Measurements from ENCODE around the gene GPR34.

- TF ChIP-seq CTCF (IDR thresholded peaks at IDR 0.05) (no peak), POLR2A (IDR thresholded peaks at IDR 0.05) (no peak)
Measured at GRCh38 chrX:41733939-41734338, 45.2 kb downstream of the GPR34 start.

Data from body of pancreas (tissue), 4 donors.